Keratinocyte (primary cell): Measurements from ENCODE around the gene RBMS3. TPM values are rescaled to one million over a fixed set of nuclear protein-coding genes. Genes with fewer than 3 reads are reported as not detected.

Experiments
- DNase-seq: peaks from one replicate; pipeline ENCODE4 v3.0.0-alpha.2; 2011; ENCODE audit warnings: low read depth, missing footprints, low spot score
- FAIRE-seq: peaks from 2 replicates; lab custom pipeline; 2011; peaks lifted over from hg19 to GRCh38; lab: Jason Lieb, UNC
- H2AFZ ChIP-seq: 2 replicates; pipeline ENCODE4 v1.6.0; 2012; ENCODE audit warnings: low read length, control low read depth, inconsistent platforms; ENCODE audit not compliant: control insufficient read depth
- H3K27ac ChIP-seq: 2 replicates; pipeline ENCODE4 v1.5.1; 2011; ENCODE audit warnings: low read length; ENCODE audit not compliant: control insufficient read depth, insufficient read depth
- H3K27me3 ChIP-seq: 3 replicates; pipeline ENCODE4 v1.6.0; 2011; ENCODE audit warnings: low read length; ENCODE audit not compliant: control insufficient read depth, insufficient read depth; ENCODE audit errors: extremely low read depth
- H3K36me3 ChIP-seq, 2 experiments: 2 replicates in 1 of 2; 3 replicates in 1 of 2; pipeline ENCODE4 v1.5.1; 2011; ENCODE audit warnings: low read length in 2 of 2, mild to moderate bottlenecking in 1 of 2; ENCODE audit not compliant: control insufficient read depth in 2 of 2, insufficient read depth in 2 of 2; ENCODE audit errors: extremely low read depth in 1 of 2
- H3K4me1 ChIP-seq: 3 replicates; pipeline ENCODE4 v1.5.1; 2011; ENCODE audit warnings: low read length; ENCODE audit not compliant: control insufficient read depth, insufficient read depth; ENCODE audit errors: extremely low read depth
- H3K4me2 ChIP-seq: 3 replicates; pipeline ENCODE4 v1.6.0; 2011; ENCODE audit warnings: low read depth, low read length; ENCODE audit not compliant: control insufficient read depth, insufficient read depth; ENCODE audit errors: extremely low read depth
- H3K4me3 ChIP-seq, 3 experiments: fragments of 200-600 bp in 1 of 3; sonication (generic) in 1 of 3; 2 replicates in 2 of 3; 3 replicates in 1 of 3; pipeline ENCODE4 v1.5.1; 2011 to 2016; ENCODE audit warnings: low read length in 3 of 3, mild to moderate bottlenecking in 3 of 3, control low read depth in 2 of 3, inconsistent platforms in 1 of 3, low read depth in 1 of 3, mixed read lengths in 1 of 3, mixed run types in 1 of 3, moderate library complexity in 1 of 3; ENCODE audit not compliant: control insufficient read depth in 2 of 3, insufficient read depth in 2 of 3; ENCODE audit errors: extremely low read depth in 1 of 3
- H3K79me2 ChIP-seq: 2 replicates; pipeline ENCODE4 v1.6.0; 2012; ENCODE audit warnings: low read length; ENCODE audit not compliant: control insufficient read depth, insufficient read depth
- H3K9ac ChIP-seq: 3 replicates; pipeline ENCODE4 v1.6.0; 2011; ENCODE audit warnings: low read length; ENCODE audit not compliant: control insufficient read depth, insufficient read depth; ENCODE audit errors: extremely low read depth
- H3K9me1 ChIP-seq: 3 replicates; pipeline ENCODE4 v1.6.0; 2011; ENCODE audit warnings: low read length; ENCODE audit not compliant: control insufficient read depth, insufficient read depth; ENCODE audit errors: extremely low read depth
- H3K9me3 ChIP-seq: 2 replicates; pipeline ENCODE4 v1.5.1; 2012; ENCODE audit warnings: low read depth, low read length; ENCODE audit not compliant: control insufficient read depth
- H4K20me1 ChIP-seq: 3 replicates; pipeline ENCODE4 v1.6.0; 2011; ENCODE audit warnings: low read length; ENCODE audit not compliant: control insufficient read depth, insufficient read depth; ENCODE audit errors: extremely low read depth
- EZH2 ChIP-seq: IDR thresholded peaks from one replicate; pipeline ENCODE4 v1.6.1; 2012; ENCODE audit warnings: inconsistent platforms, mild to moderate bottlenecking, low read length, moderate library complexity
- dilution Hi-C: fragments of 300-500 bp; cut with MboI; formaldehyde crosslinking; loops from one replicate; pipeline ENCODE4 v1.7.0; 2020; ENCODE audit warnings: low sequenced_read_pairs; ENCODE audit not compliant: extremely low pct_ligation_motif_present
- polyA plus RNA-seq, 5 experiments: library from polyadenylated mRNA; depleted of rRNA in 3 of 5; stranded (reverse) in 3 of 5; stranded (forward) in 1 of 5; unstranded in 1 of 5; fragments of >200 nt; gene quantifications; 1 replicate in 1 of 5; 2 replicates in 3 of 5; 3 replicates in 1 of 5; pipeline versions ENCODE4 v1.2.1 to v1.2.3, GENCODE V29; 2011 to 2012; ENCODE audit warnings: missing spikeins in 2 of 5, low read depth in 1 of 5, low replicate concordance in 1 of 5
- TF ChIP-seq, protein P1 (sequence below), 3 experiments: IDR thresholded peaks in 1 of 3; conservative IDR thresholded peaks in 1 of 3; optimal IDR thresholded peaks in 1 of 3; 2 replicates in 2 of 3; 3 replicates in 1 of 3; pipeline versions ENCODE3 to v1.5.1; 2011; ENCODE audit warnings: low read length in 3 of 3, mild to moderate bottlenecking in 3 of 3, moderate library complexity in 2 of 3, control low read depth in 1 of 3, inconsistent platforms in 1 of 3; ENCODE audit not compliant: insufficient read depth in 2 of 3; ENCODE audit errors: extremely low read depth in 1 of 3

RBMS3 gene
- polyA plus RNA-seq, 1 donor (not counting 4 experiments of a cell fraction or from before 2014, with no cell fraction given) = 2.3 TPM

GRCh38 chr3:29285471-29286071 lies 4.7 kb downstream of the RBMS3 start:
- no peak for TF ChIP-seq EZH2
- TF ChIP-seq, protein P1, sequence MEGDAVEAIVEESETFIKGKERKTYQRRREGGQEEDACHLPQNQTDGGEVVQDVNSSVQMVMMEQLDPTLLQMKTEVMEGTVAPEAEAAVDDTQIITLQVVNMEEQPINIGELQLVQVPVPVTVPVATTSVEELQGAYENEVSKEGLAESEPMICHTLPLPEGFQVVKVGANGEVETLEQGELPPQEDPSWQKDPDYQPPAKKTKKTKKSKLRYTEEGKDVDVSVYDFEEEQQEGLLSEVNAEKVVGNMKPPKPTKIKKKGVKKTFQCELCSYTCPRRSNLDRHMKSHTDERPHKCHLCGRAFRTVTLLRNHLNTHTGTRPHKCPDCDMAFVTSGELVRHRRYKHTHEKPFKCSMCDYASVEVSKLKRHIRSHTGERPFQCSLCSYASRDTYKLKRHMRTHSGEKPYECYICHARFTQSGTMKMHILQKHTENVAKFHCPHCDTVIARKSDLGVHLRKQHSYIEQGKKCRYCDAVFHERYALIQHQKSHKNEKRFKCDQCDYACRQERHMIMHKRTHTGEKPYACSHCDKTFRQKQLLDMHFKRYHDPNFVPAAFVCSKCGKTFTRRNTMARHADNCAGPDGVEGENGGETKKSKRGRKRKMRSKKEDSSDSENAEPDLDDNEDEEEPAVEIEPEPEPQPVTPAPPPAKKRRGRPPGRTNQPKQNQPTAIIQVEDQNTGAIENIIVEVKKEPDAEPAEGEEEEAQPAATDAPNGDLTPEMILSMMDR (optimal IDR thresholded peaks at IDR 0.05 in 1 of 3, IDR thresholded peaks at IDR 0.05 in 1 of 3, conservative IDR thresholded peaks at IDR 0.05 in 1 of 3; ENCODE audit: extremely low read depth in 1 of 3, insufficient read depth in 2 of 3, low read length in 3 of 3) = no peak
- Histone ChIP-seq H3K36me3 (no peaks in the 10 kb centered on the region), H2AFZ (peak overlapping the region; percentile 36), H4K20me1 (no peaks in the 10 kb centered on the region), H3K27ac (peak overlapping the region; percentile 58), H3K9ac (peak overlapping the region; percentile 61), H3K4me3 (peak overlapping the region; percentile 2 to 50 (median 42)), H3K79me2 (peaks cover 20% of the 10 kb centered on the region), H3K9me1 (no peaks in the 10 kb centered on the region), H3K9me3 (no peaks in the 10 kb centered on the region), H3K4me2 (peak overlapping the region; percentile 67), H3K4me1 (peaks cover 25% of the 10 kb centered on the region), H3K27me3 (no peaks in the 10 kb centered on the region)
- peak; percentile 83 for FAIRE-seq
- dilution Hi-C loops = no loop called here
- DNase-seq = no peak

DNA sequence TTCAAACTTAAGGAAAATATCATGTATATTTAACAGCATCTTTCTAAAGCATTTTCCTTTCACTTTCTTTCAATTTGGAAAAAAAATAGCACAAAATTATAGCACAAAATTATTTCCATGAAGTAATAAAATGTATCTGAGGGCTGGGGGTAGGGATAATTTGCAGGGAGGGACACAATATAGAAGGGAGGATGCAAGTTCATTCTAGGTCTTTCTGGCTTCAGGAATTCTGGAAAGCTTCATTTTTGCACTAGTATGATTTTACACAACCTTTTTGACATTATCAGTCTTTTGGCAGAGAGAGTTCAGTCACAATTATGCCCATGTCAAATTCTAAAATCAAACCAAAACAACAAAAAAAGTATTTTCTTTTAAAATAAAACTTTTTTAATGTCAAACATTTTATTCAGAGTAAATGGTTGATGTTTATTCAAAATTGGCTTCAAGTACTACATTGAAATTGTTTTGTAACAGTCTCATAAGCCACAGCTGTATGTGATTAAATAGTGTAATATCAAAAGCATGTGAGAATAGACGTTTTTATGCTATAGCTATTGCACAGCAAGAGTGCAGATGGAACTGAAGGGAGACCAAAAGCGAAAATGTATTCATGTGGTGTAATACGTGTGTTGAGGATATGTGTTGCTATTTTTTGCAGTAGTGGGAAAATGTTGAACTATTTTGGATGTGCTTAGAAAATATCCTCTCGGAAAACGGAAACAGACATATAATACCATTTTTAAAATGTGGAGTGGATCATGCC lies 5.8 kb downstream of the RBMS3 start:
- Histone ChIP-seq H4K20me1 (no peaks in the 10 kb centered on the region), H2AFZ (peak overlapping the region; percentile 28), H3K4me2 (peak overlapping the region; percentile 67), H3K27me3 (no peaks in the 10 kb centered on the region), H3K79me2 (peaks cover 18% of the 10 kb centered on the region), H3K9me3 (no peaks in the 10 kb centered on the region), H3K4me1 (peaks cover 29% of the 10 kb centered on the region), H3K27ac (peak overlapping the region; percentile 58), H3K9me1 (no peaks in the 10 kb centered on the region), H3K36me3 (no peaks in the 10 kb centered on the region), H3K4me3 (peak overlapping the region in 2 of 3 experiments; percentile 42 to 50), H3K9ac (peak overlapping the region; percentile 61)
- dilution Hi-C loops = no loop called here
- TF ChIP-seq EZH2 = no peak
- TF ChIP-seq, protein P1 (optimal IDR thresholded peaks at IDR 0.05 in 1 of 3, IDR thresholded peaks at IDR 0.05 in 1 of 3, conservative IDR thresholded peaks at IDR 0.05 in 1 of 3; ENCODE audit: extremely low read depth in 1 of 3, insufficient read depth in 2 of 3, low read length in 3 of 3) = no peak
- peak; percentile 32 for FAIRE-seq
- no peak for DNase-seq
